ENCODE results near the gene ITPRIPL2. TPM values are rescaled to one million over a fixed set of nuclear protein-coding genes. Genes with fewer than 3 reads are reported as not detected.

The ITPRIPL2 gene
- total RNA-seq, 2 donors from 2014 or later: 56.6 to 66.4 TPM

- 100% methylated on average over 2 of the region's 2 CpGs for WGBS
- H3K9me3 ChIP-seq: no peaks in the 10 kb centered on the region
- H3K4me1 ChIP-seq (replicated peaks): peaks cover 8% of the 10 kb centered on the region
- no peaks in the 10 kb centered on the region for H3K27me3 ChIP-seq (replicated peaks; ENCODE audit: insufficient read depth)
- intact Hi-C loops (cut with DNase I): loop anchor here (5.0 kb wide), 1 partner anchor 40 kb away; no protein-coding TSS in a partner anchor
- no peak overlapping the region for H3K27ac ChIP-seq
- H3K36me3 ChIP-seq: no peaks in the 10 kb centered on the region
- TF ChIP-seq POLR2AphosphoS5 (IDR thresholded peaks at IDR 0.05): no peak
- no peak for TF ChIP-seq POLR2A (IDR thresholded peaks at IDR 0.05)
- no peak for TF ChIP-seq CTCF (IDR thresholded peaks at IDR 0.05)
- DNase-seq (ENCODE audit: low spot score): no peak
- H3K4me3 ChIP-seq: no peak overlapping the region
Measured at GRCh38 chr16:19112099-19112407, 1.7 kb upstream of the ITPRIPL2 start.

- peak; percentile 55 for DNase-seq (ENCODE audit: low spot score)
- 2% methylated on average over 75 of the region's 80 CpGs for WGBS
- H3K4me1 ChIP-seq (replicated peaks): peaks cover 8% of the 10 kb centered on the region
- H3K36me3 ChIP-seq: no peaks in the 10 kb centered on the region
- H3K27ac ChIP-seq: peak overlapping the region; percentile 86 to 89
- intact Hi-C loops (cut with DNase I): loop anchor here (5.0 kb wide), 1 partner anchor 42 kb away; no protein-coding TSS in a partner anchor
- TF ChIP-seq POLR2A (IDR thresholded peaks at IDR 0.05): no peak
- peak; percentile 39 for TF ChIP-seq POLR2AphosphoS5 (IDR thresholded peaks at IDR 0.05)
- peak in 2 of 4 experiments; percentile 14 to 39 for TF ChIP-seq CTCF (IDR thresholded peaks at IDR 0.05)
- H3K4me3 ChIP-seq: peak overlapping the region; percentile 57 to 67
- H3K9me3 ChIP-seq: no peaks in the 10 kb centered on the region
- no peaks in the 10 kb centered on the region for H3K27me3 ChIP-seq (replicated peaks; ENCODE audit: insufficient read depth)
Measured at GRCh38 chr16:19114359-19115147, 789 bp downstream of the ITPRIPL2 start.

- peaks cover 8% of the 10 kb centered on the region for H3K4me1 ChIP-seq (replicated peaks)
- 84% methylated on average over 50 of the region's 50 CpGs for WGBS
- no peak for DNase-seq (ENCODE audit: low spot score)
- H3K9me3 ChIP-seq: no peaks in the 10 kb centered on the region
- H3K36me3 ChIP-seq: no peaks in the 10 kb centered on the region
- no peak for TF ChIP-seq POLR2A (IDR thresholded peaks at IDR 0.05)
- TF ChIP-seq CTCF (IDR thresholded peaks at IDR 0.05): no peak
- no peak for TF ChIP-seq POLR2AphosphoS5 (IDR thresholded peaks at IDR 0.05)
- H3K4me3 ChIP-seq: peak overlapping the region; percentile 57 to 67
- H3K27ac ChIP-seq: peak overlapping the region; percentile 86 to 89
- no peaks in the 10 kb centered on the region for H3K27me3 ChIP-seq (replicated peaks; ENCODE audit: insufficient read depth)
- intact Hi-C loops (cut with DNase I): no loop called here
Measured at GRCh38 chr16:19115148-19116021, 1.6 kb downstream of the ITPRIPL2 start.

- H3K27ac ChIP-seq: peak overlapping the region; percentile 15 to 20
- no peak overlapping the region for H3K4me3 ChIP-seq
- WGBS: 43% methylated on average over 6 of the region's 6 CpGs
- no peak for TF ChIP-seq POLR2AphosphoS5 (IDR thresholded peaks at IDR 0.05)
- no peak for TF ChIP-seq POLR2A (IDR thresholded peaks at IDR 0.05)
- no peak for TF ChIP-seq CTCF (IDR thresholded peaks at IDR 0.05)
- DNase-seq (ENCODE audit: low spot score): no peak
- H3K36me3 ChIP-seq: no peaks in the 10 kb centered on the region
- intact Hi-C loops (cut with DNase I): no loop called here
- H3K4me1 ChIP-seq (replicated peaks): peaks cover 8% of the 10 kb centered on the region
- H3K27me3 ChIP-seq (replicated peaks; ENCODE audit: insufficient read depth): no peaks in the 10 kb centered on the region
- H3K9me3 ChIP-seq: no peaks in the 10 kb centered on the region
Measured at GRCh38 chr16:19116711-19117449, 3.1 kb downstream of the ITPRIPL2 start.

All from prostate gland (tissue), 2 donors.